NB4 (cell line): Measurements from ENCODE around the gene DSC2.

Source experiments
- CTCF ChIP-seq: IDR thresholded peaks from one replicate; pipeline ENCODE4 v1.5.1; 2012; ENCODE audit warnings: low read depth, low read length
- MYC ChIP-seq: IDR thresholded peaks from 2 replicates; pipeline ENCODE4 v1.6.1; 2011; ENCODE audit warnings: low read depth, low read length
- POLR2A ChIP-seq: IDR thresholded peaks from 2 replicates; pipeline ENCODE4 v1.6.1; 2011; ENCODE audit warnings: mild to moderate bottlenecking; ENCODE audit not compliant: insufficient read length; ENCODE audit errors: extremely low read depth
- TF ChIP-seq, protein P1 (sequence below): IDR thresholded peaks from 2 replicates; pipeline ENCODE4 v1.6.1; 2011; ENCODE audit warnings: low read depth, low read length

DNA sequence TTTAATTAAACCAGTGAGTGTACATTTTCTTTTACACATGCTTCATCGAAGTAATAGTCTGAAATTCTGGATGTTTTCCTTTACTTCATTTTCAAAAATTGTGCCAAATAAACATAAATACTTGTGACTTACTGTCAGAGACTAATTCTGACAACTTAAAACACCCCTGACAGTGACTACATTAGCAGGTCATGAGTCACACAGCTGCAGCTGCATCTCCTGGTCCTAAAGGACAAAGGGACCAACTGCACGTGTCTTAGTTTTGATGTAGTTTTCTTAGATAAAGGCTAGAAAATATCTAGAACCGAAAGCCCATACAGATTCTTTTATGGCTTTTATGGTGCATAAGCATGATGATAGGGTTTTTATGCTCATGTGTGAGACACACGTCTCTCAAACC, 30.0 kb downstream of the DSC2 start:
- TF ChIP-seq CTCF, result no peak
- TF ChIP-seq POLR2A, result no peak
- TF ChIP-seq MYC, result no peak
- TF ChIP-seq, protein P1, sequence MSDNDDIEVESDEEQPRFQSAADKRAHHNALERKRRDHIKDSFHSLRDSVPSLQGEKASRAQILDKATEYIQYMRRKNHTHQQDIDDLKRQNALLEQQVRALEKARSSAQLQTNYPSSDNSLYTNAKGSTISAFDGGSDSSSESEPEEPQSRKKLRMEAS, result no peak
